Ramos (cell line): ENCODE measurements around the gene PLXNA2.

Experiments used
- in situ Hi-C: fragments of 300-500 bp; cut with MboI; formaldehyde crosslinking; loops from one replicate; pipeline ENCODE4 v1.14.3; 2022; ENCODE audit warnings: low sequenced_read_pairs; ENCODE audit not compliant: unreplicated experiment

PLXNA2 gene

GRCh38 chr1:207991583-207992026 lies 252.6 kb downstream of the PLXNA2 start:
- in situ Hi-C loops = no loop called here

DNA sequence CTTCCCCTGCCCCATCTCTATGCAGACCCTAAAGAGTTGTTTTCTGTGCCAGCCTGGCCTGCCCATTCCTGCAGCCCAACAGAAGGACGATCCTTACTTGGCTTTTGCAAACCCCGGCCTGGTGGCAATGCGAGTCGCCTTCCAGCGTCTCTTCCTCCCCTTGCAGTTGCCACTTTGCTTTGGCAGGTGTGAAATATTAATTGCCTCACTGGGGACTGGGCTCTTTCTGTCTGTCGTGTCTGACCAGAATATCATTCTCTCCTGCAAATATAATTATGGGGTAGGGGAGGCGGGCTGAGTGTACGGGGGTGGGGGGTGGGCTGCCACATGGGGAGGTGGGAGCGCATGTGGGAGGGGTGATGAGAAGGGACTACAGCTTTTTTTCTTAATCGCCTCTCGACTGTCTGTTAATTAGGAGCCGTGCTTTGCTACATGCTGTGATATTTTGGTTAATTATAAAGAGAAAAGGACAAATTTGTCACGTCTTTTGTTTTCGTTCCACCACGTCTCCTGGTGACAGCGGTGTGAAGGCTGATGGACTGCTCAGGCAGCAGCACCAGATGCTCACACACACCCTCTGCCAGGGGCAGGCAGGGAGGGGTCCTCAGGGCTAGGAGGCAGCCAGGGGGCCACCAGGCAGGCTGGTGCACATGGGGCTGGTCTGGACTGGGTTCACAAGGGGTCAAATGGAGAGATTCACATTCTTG lies 253.2 kb downstream of the PLXNA2 start:
- in situ Hi-C loops = no loop called here

DNA sequence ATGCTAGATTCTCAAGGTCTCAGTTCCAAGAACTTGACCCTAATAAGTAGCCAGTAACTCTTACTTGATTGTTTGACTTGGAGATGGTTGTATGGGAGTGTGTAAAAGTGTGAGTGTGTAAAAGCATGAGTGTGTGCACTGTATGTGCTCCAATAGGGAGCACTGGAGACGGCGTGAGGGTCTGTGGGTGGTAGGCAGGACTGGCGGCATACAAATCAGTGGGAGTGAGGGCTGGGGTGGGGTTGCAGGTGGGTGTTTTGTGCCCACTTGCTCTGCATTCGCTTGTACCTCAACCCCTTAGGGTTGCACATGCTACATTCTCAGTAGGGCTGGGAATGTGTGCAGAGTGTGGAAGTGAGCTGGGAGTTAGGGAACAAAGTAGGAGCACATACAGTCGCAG lies 253.7 kb downstream of the PLXNA2 start:
- in situ Hi-C loops = no loop called here

DNA sequence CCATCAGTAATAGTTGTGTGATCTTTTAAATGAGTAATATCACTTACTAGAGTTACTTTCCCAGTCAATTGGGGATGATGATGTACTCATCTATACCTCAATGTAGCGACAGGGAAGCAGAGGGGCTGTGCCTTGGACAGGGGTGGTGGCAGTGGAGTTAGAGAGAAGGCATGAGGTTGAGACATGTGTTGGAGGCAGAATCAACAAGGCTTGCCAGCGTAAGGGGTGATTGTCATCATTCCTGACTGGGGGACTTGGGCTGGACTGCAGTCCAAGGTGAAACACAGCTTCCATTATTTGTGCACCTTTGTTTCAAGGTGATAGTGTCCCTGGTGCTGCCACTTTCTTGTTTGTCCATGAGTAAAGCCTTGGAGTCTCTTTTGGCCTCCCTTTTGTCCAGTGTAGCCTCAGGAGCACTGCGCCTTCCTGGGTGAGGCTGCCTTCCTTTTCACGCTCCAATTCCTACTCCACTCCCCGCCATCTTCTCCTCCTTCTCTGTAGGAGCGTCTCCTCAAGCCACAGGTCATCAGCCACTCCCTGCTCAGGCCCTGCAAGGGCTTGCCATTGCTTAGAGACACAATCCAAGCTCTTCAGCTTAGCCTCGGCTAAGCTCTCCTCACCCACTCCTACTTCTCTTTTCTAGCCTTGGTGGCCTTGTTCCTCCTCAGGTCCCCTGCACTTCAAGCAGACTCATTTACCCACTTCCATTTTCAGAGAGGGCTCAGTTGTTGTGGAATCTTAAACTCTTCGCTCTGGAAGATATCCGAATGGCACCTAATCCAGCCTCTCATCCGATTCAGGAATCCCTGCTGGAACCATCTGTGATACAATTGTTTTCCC lies 255.6 kb downstream of the PLXNA2 start:
- in situ Hi-C loops = no loop called here

GRCh38 chr1:207987164-207987563 lies 257.0 kb downstream of the PLXNA2 start:
- in situ Hi-C loops = no loop called here

- in situ Hi-C loops = no loop called here
These were observed 258.2 kb downstream of the PLXNA2 start for GRCh38 chr1:207985996-207986395.

GRCh38 chr1:207984831-207985572 lies 259.2 kb downstream of the PLXNA2 start:
- in situ Hi-C loops = no loop called here

- in situ Hi-C loops = no loop called here
These were observed 261.0 kb downstream of the PLXNA2 start for GRCh38 chr1:207983044-207983635.

DNA sequence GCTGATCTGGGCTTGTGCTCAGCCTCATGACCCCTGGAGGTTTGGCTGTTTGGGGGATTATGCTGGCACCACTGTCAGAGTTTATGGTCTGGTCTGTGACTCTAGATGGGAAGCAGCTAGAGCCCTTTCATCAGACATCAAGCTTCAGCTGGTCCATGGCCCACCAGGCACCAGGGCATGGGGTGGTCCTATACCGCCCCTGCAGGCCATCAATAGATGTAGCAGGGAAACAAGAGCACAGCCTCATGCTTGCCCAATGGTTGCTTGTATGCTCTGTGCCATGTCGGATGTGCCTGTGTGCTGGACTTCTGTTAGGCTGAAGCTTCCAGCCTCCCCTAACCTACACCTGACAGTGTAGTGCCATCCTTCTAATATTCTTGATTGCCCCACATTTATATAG lies 262.2 kb downstream of the PLXNA2 start:
- in situ Hi-C loops = no loop called here

- in situ Hi-C loops = no loop called here
These were observed 265.7 kb downstream of the PLXNA2 start for GRCh38 chr1:207978441-207978840.

DNA sequence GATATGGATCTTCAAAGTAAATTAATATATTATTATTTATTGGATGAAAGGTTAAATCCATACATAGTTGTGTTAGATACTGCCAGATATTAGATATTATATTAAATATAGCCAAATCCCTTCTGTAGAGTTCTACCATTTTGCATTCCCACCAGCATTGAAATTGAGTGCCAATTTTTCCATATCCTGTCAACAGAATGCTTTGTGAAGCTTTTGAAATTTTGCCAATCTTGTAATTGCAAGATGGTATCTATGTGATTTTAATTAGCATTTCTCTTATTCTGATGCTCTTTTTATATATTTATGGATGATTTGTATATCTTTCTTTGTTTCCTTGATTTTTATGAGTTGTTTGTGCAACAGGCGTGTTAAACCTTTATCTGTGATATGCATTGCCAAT lies 266.3 kb downstream of the PLXNA2 start:
- in situ Hi-C loops = no loop called here

GRCh38 chr1:207973898-207974568 lies 270.2 kb downstream of the PLXNA2 start:
- in situ Hi-C loops = no loop called here

DNA sequence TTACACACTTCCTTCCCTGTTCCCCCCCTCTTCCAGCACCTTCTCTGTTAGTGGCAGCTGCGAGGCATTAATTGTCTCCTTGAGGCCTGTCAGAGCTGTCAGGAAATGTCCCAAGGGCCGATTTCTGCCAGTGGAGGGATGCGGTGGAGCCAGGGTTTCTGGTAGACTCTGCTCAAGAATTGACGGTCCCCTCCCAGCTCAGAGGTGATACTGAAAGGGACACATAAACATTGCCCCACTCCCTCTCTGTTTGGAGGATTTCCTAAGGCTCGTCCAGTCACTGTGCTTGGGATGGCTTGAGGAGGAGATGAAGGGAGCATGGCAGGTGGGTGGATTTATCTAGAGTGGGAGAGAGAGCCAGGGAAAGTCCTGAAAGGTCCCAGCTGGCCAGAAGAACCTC lies 271.8 kb downstream of the PLXNA2 start:
- in situ Hi-C loops = no loop called here
